GM18867 (cell line): ENCODE measurements around the gene DKK3.
"Not testable (repeated sequence)": the region's sequence is repeated elsewhere in the genome, so short reads cannot be mapped to it uniquely, and the experiment has no call there.

Experiments used
- ATAC-seq: cut with Tn5 transposase; IDR thresholded peaks from one replicate; pipeline ENCODE4 v1.9.1; 2021; ENCODE audit warnings: mild to moderate bottlenecking, moderate library complexity; ENCODE audit not compliant: unreplicated experiment

Gene DKK3

GRCh38 chr11:12007769-12008737, at the start of gene DKK3:
TSS of gene DKK3 (minus strand) at chr11:12008626. CDS start at chr11:12008582, 44 bp downstream.
- no peak for ATAC-seq

DNA sequence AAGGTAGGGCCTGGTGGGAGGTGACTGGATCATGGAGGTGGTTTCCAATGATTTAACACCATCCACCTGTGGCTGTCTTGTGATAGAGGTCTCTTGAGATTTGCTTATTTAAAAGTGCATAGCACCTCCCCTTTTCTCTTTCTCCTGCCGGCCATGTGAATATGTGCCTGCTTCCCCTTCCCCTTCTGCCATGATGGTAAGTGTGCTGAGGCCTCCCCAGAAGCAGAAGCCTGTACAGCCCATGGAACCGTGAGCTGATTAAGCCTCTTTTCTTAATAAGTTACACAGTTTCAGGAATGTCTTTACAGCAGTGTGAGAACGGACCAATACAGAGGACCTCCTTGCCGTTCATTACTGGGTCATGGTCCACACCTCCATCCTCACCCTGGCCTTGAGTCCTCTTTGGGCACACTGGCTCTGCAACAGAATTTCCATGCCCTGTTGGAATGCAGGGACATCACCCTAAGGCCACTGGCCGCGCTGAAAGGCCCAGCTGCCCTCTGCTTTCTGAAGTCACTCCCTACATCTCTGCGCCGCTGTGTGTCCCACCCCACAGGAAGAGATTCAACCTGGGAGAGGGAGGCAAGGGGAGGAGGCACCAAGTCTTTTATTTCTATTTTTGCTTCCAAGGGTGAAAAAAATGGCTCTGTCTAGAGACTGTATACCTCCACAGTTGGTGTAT, 49.0 kb upstream of the DKK3 start:
- no peak for ATAC-seq

- no peak for ATAC-seq
Observed at GRCh38 chr11:12056119-12056518, 47.7 kb upstream of the DKK3 start.

GRCh38 chr11:12053606-12054361, 45.4 kb upstream of the DKK3 start:
- ATAC-seq, result no peak

GRCh38 chr11:12052676-12053605, 44.5 kb upstream of the DKK3 start:
- no peak for ATAC-seq

- ATAC-seq, result no peak
Observed at GRCh38 chr11:12051287-12051662, 42.8 kb upstream of the DKK3 start.

GRCh38 chr11:12050470-12051286, 42.3 kb upstream of the DKK3 start:
- no peak for ATAC-seq

DNA sequence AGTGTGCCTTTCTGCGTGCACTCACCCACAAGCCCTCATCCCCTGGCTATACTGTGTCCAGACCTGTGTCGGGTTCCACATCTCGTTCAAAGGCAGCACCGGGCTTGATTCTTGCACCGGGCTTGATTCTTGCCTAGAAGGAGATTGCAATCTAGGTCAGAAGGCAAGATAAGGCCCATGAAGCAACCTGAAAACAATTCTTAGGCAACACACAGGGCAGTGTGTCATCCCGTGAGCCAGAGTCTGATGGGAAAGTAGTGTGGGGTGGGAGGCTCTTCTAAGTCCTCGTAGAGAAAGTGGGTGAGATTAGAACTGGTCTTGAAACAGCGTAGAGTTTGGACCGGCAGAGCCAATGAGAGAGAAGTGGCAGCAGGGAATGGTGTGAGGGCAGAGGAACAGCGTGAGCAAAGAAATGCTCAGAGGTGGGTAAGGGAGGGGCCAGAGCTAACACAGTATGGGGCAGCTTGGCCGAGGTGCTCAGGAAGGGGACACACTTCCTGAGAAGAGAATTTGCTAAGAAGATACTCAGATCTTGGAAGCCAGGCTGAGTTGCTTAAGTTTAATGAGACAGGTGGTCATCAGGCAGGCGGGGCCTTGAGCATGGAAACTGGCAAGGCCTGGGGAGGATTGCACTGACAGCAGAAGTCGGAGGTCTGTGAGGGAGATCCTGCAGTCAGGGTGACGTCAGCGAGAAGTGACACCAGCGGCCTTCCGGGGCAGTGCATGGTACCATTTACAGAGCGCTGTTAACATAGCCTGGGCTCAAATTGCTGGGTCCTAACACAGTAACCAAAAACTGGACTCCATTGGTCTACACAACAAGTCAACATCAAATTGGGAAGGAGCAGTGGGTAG, 40.7 kb upstream of the DKK3 start:
- no peak for ATAC-seq

DNA sequence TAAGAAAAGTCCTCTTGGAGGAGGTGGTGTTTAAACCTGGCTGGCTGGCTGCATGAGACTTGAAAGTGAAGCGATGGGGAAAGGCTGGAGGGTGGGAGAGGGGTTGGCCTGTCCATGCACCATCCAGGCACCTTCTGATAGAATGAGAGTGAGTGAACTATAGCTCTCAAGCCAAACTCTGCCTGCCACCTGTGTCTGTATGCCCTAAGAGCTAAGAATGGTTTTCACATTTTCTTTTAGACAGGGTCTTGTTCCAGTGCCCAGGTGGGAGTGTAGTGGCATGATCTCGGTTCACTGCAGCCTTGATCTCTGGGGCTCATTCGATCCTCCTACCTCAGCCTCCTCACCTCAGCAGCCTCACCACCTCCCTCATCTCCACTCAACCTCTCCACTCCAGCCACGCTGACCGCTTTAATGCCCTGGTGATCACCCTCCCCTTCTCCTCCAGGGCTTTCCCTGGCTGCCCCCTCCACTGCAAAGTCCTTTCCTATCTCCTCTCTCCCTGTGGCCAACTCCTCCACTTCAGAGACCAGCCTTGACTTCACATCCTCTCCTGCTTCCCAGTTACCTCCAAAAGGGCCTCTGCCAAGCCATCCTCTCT, 38.3 kb upstream of the DKK3 start:
- ATAC-seq, result no peak

- ATAC-seq, result no peak
Observed at GRCh38 chr11:12045914-12046635, 37.6 kb upstream of the DKK3 start.

DNA sequence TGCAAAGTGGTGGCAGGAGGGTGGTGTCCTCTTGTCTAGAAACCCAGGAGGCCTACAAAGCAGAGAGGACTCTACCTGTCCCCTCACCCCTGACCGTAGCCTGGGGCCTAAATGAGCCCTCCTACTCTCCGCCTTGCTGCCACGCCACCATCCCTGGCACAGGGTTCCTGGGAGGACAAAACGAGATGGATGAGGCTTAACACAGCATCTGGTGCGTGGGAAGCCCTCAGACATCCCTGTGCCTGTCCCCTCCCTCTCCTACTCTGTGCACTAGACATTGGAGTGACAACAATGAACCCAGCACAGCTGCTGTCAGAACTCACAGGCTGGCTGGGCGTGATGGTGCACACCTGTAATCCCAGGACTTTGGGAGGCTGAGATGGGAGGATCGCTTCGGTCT, 36.4 kb upstream of the DKK3 start:
- ATAC-seq, result no peak

DNA sequence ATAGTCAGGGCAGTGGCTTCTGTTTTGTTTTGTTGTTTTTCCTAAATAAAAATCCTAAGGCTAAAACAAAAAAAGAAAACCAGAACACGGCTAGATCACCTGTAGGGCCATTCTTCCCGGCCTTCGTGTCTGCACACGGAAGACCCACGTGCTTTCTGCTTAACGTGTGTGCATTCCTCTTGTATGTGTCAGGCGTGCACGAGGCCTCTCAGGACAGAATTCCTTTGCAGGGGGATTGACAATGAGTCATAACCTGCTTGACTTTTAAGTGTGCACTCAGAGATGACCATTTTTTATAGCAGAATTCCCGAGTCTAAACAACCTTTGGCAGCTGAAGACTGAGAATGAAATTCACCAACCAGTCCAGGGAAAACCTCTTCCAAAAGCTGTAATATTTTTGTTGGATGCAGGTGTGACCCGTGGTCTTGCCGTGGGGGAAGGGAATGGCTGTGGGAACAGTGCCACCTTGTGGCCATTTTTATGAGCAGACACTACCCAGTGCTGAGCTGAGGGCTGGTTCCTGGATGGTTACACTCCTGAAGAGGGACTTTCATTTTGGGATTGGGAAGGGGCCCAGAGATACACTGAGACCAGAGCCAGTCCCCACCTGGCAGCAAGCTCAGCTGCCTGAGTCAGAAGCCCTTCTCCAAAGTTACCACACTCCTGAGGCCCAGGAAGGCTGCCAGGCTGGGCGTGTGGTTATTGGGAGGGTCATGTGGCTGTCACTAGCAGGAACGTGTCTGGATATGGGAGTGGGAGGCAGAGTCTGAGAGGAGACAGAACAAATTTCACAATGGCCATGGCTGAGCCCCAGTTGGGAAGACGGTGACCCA, 35.7 kb upstream of the DKK3 start:
- peak; percentile 64 for ATAC-seq

DNA sequence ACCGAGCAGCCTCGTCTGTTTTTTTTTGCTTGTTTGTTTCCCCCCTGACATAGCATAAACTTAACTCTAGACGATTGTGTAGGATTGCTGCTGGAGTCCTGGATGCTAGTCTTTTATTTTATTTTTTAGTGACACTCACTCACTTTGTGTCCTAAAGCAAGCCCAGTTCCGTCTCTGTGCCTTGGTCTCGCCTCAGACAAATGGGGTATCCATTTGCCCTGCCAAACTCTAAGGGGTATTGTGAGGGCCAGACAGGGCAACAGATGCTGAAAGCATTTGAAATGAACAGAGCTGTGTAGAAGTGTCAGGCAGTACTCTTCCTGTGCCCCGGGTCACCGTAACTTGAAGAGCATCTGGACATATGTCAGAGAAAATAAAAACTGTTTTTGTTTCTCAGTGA, 34.8 kb upstream of the DKK3 start:
- ATAC-seq, result no peak

GRCh38 chr11:12042215-12042676, 33.8 kb upstream of the DKK3 start:
- no peak for ATAC-seq

DNA sequence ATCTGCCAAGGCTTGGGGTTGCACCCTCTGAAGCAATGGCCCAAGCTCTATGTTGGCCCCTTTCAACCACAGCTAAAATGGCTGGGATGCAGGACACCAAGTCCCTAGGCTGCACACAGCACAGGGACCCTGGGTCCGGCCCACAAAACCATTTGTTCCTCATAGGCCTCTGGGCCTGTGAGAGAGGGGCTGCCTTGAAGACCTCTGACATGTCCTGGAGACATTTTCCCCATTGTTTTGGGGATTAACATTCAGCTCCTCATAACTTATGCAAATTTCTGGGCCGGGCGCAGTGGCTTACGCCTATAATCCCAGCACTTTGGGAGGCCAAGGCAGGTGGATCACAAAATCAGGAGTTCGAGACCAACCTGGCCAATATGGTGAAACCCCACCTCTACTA, 32.3 kb upstream of the DKK3 start:
- not testable (repeated sequence) for ATAC-seq

- no peak for ATAC-seq
Observed at GRCh38 chr11:12032968-12033367, 24.5 kb upstream of the DKK3 start.
